Keratinocyte (primary cell): ENCODE data around the gene GSC2.

Experiments
- EZH2 ChIP-seq: IDR thresholded peaks from one replicate; pipeline ENCODE4 v1.6.1; 2012; ENCODE audit warnings: inconsistent platforms, mild to moderate bottlenecking, low read length, moderate library complexity
- TF ChIP-seq, protein P1 (sequence below), 3 experiments: IDR thresholded peaks in 1 of 3; conservative IDR thresholded peaks in 1 of 3; optimal IDR thresholded peaks in 1 of 3; 2 replicates in 2 of 3; 3 replicates in 1 of 3; pipeline versions ENCODE3 to v1.5.1; 2011; ENCODE audit warnings: low read length in 3 of 3, mild to moderate bottlenecking in 3 of 3, moderate library complexity in 2 of 3, control low read depth in 1 of 3, inconsistent platforms in 1 of 3; ENCODE audit not compliant: insufficient read depth in 2 of 3; ENCODE audit errors: extremely low read depth in 1 of 3

DNA sequence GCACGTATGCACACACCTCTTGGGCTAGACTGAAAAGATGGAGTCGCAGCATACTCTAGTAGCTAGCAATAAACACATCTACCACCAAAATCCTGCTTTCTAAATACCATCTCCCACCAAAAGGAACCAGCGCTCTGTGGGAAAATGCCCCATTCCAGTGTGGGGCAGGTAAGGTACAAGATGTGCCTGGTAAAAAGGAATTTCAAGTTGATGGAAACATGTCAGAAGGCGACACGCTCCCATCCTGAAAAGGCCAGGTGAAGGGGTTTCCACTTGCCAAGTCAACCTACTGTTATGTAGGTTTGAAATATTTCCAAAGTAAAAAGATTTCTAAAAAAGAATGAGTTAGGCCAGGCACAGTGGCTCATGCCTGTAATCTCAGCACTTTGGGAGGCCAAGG lies 36.7 kb downstream of the GSC2 start:
- no peak for TF ChIP-seq EZH2
- TF ChIP-seq, protein P1, sequence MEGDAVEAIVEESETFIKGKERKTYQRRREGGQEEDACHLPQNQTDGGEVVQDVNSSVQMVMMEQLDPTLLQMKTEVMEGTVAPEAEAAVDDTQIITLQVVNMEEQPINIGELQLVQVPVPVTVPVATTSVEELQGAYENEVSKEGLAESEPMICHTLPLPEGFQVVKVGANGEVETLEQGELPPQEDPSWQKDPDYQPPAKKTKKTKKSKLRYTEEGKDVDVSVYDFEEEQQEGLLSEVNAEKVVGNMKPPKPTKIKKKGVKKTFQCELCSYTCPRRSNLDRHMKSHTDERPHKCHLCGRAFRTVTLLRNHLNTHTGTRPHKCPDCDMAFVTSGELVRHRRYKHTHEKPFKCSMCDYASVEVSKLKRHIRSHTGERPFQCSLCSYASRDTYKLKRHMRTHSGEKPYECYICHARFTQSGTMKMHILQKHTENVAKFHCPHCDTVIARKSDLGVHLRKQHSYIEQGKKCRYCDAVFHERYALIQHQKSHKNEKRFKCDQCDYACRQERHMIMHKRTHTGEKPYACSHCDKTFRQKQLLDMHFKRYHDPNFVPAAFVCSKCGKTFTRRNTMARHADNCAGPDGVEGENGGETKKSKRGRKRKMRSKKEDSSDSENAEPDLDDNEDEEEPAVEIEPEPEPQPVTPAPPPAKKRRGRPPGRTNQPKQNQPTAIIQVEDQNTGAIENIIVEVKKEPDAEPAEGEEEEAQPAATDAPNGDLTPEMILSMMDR (optimal IDR thresholded peaks at IDR 0.05 in 1 of 3, IDR thresholded peaks at IDR 0.05 in 1 of 3, conservative IDR thresholded peaks at IDR 0.05 in 1 of 3; ENCODE audit: extremely low read depth in 1 of 3, insufficient read depth in 2 of 3, low read length in 3 of 3): no peak
